GM19238 (cell line): ENCODE measurements around the gene INHBE.
"Not testable (repeated sequence)": the region's sequence is repeated elsewhere in the genome, so short reads cannot be mapped to it uniquely, and the experiment has no call there.

Experiments
- DNase-seq: peaks from one replicate; pipeline ENCODE4 v3.0.0; 2011; ENCODE audit warnings: low spot score; ENCODE audit not compliant: insufficient read length

The INHBE gene

GRCh38 chr12:57496822-57497221 is 41.7 kb downstream of the INHBE start:
- no peak for DNase-seq

DNA sequence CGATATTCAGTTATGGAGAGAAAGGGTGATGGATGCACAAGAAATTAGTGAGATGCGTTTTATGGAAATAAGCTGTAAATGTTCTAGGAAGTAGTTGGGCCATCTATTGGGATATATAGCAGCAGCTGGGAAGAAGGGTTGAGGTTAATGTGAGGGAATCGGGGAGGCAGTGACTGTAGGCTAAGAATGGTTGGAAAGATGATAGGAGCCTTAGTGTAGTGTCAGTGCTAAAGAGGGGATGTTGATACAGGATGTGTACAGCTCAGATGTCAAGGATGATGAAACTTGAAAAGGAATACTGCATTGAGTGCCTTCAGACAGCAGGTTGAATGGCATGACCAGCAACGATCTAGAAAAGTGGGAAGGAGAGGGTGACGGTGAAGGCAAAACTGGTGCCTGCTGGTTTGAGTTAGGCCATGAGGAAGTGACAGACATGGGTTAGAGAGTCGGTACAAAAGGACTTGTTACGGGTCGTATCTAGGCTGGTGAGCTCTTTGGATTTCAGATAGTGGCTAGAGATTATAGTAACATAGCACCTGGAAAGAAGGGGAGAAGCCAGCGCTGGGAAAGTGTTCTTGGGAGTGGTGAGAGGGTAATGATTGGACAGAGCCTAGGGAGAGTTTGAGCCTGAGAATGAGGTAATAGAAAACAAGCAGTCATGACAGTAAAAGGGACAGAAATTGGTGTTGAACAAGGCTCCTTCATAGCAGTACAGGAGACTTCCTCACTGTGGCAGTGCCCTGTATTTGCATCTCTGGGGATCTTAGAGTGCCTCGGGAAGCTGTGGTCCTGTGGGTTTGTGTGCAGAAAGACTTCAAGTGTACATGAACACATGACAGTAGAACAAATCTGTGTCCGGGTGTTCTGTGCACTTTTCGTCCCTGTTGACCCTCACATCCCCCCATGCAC is 42.4 kb downstream of the INHBE start:
- DNase-seq = no peak

DNA sequence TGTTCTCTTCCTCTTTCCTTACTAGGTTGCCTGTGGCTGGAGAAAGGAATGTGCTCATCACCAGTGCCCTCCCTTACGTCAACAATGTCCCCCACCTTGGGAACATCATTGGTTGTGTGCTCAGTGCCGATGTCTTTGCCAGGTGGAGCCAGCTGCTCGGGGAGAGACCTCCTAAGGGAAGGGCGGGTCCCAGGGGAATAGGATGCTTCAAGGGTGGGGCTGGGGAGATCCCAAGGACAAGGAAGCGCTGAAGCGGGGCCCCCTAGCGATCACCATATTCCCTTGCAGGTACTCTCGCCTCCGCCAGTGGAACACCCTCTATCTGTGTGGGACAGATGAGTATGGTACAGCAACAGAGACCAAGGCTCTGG is 43.0 kb downstream of the INHBE start:
- no peak for DNase-seq

DNA sequence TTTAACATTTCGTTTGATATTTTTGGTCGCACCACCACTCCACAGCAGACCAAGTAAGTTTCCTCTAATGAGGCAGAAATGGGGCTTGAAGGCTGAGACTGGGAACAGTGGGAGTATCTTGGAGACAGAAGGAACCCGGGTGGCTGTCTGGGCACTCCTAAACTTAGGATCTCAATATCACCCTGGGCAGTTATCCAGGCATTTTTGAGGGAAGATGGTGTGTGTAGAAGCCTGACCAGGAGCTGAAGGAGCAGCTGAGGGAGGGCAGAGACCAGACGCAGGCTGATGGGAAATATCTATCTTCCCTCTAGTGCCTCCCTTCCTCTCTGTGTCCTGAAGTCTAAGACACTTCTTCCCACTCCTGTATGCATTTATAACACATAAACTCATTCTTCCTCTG is 43.5 kb downstream of the INHBE start:
- DNase-seq = no peak

DNA sequence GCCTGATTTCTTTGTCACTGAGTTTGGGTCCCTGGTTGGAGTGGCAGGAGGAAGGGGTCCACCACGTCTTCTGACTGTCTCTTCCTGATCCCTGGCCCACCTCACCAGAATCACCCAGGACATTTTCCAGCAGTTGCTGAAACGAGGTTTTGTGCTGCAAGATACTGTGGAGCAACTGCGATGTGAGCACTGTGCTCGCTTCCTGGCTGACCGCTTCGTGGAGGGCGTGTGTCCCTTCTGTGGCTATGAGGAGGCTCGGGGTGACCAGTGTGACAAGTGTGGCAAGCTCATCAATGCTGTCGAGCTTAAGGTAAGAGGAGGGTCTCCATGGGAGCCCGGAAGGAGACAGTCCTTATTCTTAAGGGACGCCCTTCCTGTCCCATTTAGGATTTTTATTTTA is 45.1 kb downstream of the INHBE start:
- no peak for DNase-seq

GRCh38 chr12:57502311-57502969 is 47.3 kb downstream of the INHBE start:
- not testable (repeated sequence) for DNase-seq

DNA sequence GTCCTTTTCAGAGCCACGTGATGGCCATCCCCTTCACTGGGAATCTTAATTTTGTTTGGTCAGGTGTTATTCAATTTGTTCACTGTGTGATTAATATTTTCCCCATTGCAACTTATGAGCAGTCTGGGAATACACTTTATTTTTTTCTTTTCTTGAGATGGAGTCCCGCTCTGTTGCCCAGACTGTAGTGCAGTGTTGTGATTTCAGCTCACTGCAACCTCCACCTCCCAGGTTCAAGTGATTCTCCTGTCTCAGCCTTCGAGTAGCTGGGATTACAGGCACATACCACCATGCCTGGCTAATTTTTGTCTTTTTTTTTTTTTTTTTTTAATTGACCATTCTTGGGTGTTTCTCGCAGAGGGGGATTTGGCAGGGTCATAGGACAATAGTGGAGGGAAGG is 51.4 kb downstream of the INHBE start:
- DNase-seq = not testable (repeated sequence)
